ENCODE data around the gene USP34.

DNA sequence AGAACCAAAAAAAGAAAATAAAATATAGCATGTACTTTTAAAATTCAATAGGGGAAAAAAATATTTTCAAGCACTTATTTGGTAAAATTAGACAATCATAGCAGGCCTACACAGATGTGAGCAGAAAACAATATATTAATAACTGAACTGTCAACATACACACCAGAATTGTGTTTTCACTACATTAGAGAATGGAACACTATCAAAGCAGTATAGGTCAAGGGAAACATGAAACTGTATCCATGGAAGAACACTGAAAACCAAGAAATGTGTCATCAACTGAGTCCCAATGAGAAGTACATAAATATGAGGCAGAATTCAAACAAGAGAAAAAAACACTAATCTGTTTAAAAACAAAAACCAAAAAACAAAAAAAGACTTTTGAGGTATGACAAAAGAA is 132.4 kb downstream of the USP34 start:
- TF ChIP-seq, protein P1, sequence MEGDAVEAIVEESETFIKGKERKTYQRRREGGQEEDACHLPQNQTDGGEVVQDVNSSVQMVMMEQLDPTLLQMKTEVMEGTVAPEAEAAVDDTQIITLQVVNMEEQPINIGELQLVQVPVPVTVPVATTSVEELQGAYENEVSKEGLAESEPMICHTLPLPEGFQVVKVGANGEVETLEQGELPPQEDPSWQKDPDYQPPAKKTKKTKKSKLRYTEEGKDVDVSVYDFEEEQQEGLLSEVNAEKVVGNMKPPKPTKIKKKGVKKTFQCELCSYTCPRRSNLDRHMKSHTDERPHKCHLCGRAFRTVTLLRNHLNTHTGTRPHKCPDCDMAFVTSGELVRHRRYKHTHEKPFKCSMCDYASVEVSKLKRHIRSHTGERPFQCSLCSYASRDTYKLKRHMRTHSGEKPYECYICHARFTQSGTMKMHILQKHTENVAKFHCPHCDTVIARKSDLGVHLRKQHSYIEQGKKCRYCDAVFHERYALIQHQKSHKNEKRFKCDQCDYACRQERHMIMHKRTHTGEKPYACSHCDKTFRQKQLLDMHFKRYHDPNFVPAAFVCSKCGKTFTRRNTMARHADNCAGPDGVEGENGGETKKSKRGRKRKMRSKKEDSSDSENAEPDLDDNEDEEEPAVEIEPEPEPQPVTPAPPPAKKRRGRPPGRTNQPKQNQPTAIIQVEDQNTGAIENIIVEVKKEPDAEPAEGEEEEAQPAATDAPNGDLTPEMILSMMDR (IDR thresholded peaks at IDR 0.05; ENCODE audit: insufficient read depth, low read length, poor library complexity, severe bottlenecking): no peak
- TF ChIP-seq EZH2phosphoT487 (conservative IDR thresholded peaks at IDR 0.05; ENCODE audit: low read length): no peak

All from SU-DHL-6 (cell line).